H1 (cell line): ENCODE measurements around the gene TAF4. TPM values are rescaled to one million over a fixed set of nuclear protein-coding genes. Genes with fewer than 3 reads are reported as not detected.

Experiments
- CTCF ChIA-PET: fragments of 300-600 bp; sonication (Branson Sonifier 250); formaldehyde crosslinking; loops from one replicate; lab custom pipeline; 2021; ENCODE audit not compliant: partially characterized antibody; lab: Charles Lee
- POLR2A ChIA-PET: fragments of 300-600 bp; sonication (Branson Sonifier 250); formaldehyde crosslinking; loops from one replicate; lab custom pipeline; 2021; ENCODE audit warnings: inconsistent platforms; ENCODE audit not compliant: partially characterized antibody; lab: Charles Lee
- DNase-seq, 2 experiments: peaks; one replicate each; pipeline versions ENCODE4 v3.0.0 to v3.0.0-alpha.2; 2010 to 2022; ENCODE audit warnings: low spot score in 2 of 2, low read depth in 1 of 2, mixed read lengths in 1 of 2
- FAIRE-seq: peaks from 2 replicates; lab custom pipeline; 2011; peaks lifted over from hg19 to GRCh38; lab: Jason Lieb, UNC
- H2AFZ ChIP-seq: 2 replicates; pipeline ENCODE4 v1.8.1; 2012; ENCODE audit warnings: low read length, inconsistent platforms
- H2AK5ac ChIP-seq: 2 replicates; pipeline ENCODE4 v1.6.1; 2013; ENCODE audit warnings: low read depth, low read length
- H2BK120ac ChIP-seq: replicated peaks from 2 replicates; pipeline ENCODE3; 2013; ENCODE audit warnings: low read depth, low read length, inconsistent platforms
- H2BK12ac ChIP-seq: 2 replicates; pipeline ENCODE4 v1.6.1; 2013; ENCODE audit warnings: low read depth, low read length
- H2BK15ac ChIP-seq: 2 replicates; pipeline ENCODE4 v1.6.1; 2013; ENCODE audit warnings: low read length
- H2BK20ac ChIP-seq: 2 replicates; pipeline ENCODE4 v1.6.1; 2013; ENCODE audit warnings: low read length
- H2BK5ac ChIP-seq: 2 replicates; pipeline ENCODE4 v1.6.1; 2013; ENCODE audit warnings: low read depth, low read length
- H3K14ac ChIP-seq: 2 replicates; pipeline ENCODE4 v1.6.1; 2013; ENCODE audit warnings: inconsistent platforms; ENCODE audit not compliant: insufficient read length
- H3K18ac ChIP-seq: 2 replicates; pipeline ENCODE4 v1.6.1; 2013; ENCODE audit warnings: low read length; ENCODE audit errors: extremely low read depth
- H3K23ac ChIP-seq: 2 replicates; pipeline ENCODE4 v1.6.1; 2013; ENCODE audit warnings: inconsistent platforms; ENCODE audit not compliant: insufficient read length
- H3K23me2 ChIP-seq: 2 replicates; pipeline ENCODE4 v1.6.1; 2013; ENCODE audit warnings: low read depth, low read length
- H3K27ac ChIP-seq: 2 replicates; pipeline ENCODE4 v1.6.1; 2011; ENCODE audit warnings: low read depth, low read length, inconsistent platforms
- H3K27me3 ChIP-seq, 4 experiments: replicated peaks in 1 of 4; 1 replicate in 1 of 4; 2 replicates in 3 of 4; pipeline versions ENCODE4 v1.6.1 to v1.8.1; 2011 to 2013; ENCODE audit warnings: low read length in 3 of 4, mild to moderate bottlenecking in 3 of 4, inconsistent platforms in 2 of 4, mixed read lengths in 2 of 4, moderate library complexity in 1 of 4; ENCODE audit not compliant: control insufficient read depth in 3 of 4, insufficient read depth in 3 of 4; ENCODE audit errors: extremely low read depth in 1 of 4
- H3K36me3 ChIP-seq, 4 experiments: 2 replicates each; pipeline versions ENCODE4 v1.6.1 to v1.8.1; 2011 to 2013; ENCODE audit warnings: mild to moderate bottlenecking in 4 of 4, low read length in 3 of 4, moderate library complexity in 2 of 4, control low read depth in 1 of 4, inconsistent platforms in 1 of 4; ENCODE audit not compliant: insufficient read depth in 4 of 4, control insufficient read depth in 2 of 4
- H3K4ac ChIP-seq: replicated peaks from 2 replicates; pipeline ENCODE3; 2013; ENCODE audit warnings: low read length, low read depth, mixed read lengths, inconsistent platforms; ENCODE audit not compliant: insufficient read length
- H3K4me1 ChIP-seq, 4 experiments: replicated peaks in 1 of 4; 1 replicate in 1 of 4; 2 replicates in 3 of 4; pipeline versions ENCODE4 v1.6.1 to v1.8.1; 2011 to 2013; ENCODE audit warnings: low read length in 3 of 4, inconsistent platforms in 2 of 4, mixed read lengths in 1 of 4; ENCODE audit not compliant: insufficient read depth in 4 of 4, control insufficient read depth in 3 of 4
- H3K4me2 ChIP-seq, 2 experiments: 2 replicates each; pipeline versions ENCODE4 v1.6.1 to v1.8.1; 2011 to 2013; ENCODE audit warnings: low read depth in 2 of 2, low read length in 2 of 2, control low read depth in 1 of 2, inconsistent platforms in 1 of 2, mild to moderate bottlenecking in 1 of 2; ENCODE audit not compliant: insufficient read depth in 1 of 2
- H3K4me3 ChIP-seq, 4 experiments: fragments of 200-600, 300-600 bp in 1 of 4; sonication (generic), shearing (Covaris generic), sonication (Bioruptor Twin) in 1 of 4; 2 replicates each; pipeline versions ENCODE4 v1.5.1 to v1.8.1; 2011 to 2016; ENCODE audit warnings: low read length in 4 of 4, low read depth in 3 of 4, control low read depth in 2 of 4, inconsistent platforms in 2 of 4, mild to moderate bottlenecking in 2 of 4, mixed read lengths in 1 of 4, moderate library complexity in 1 of 4; ENCODE audit not compliant: insufficient read depth in 2 of 4; ENCODE audit errors: extremely low read depth in 1 of 4
- H3K56ac ChIP-seq: replicated peaks from 2 replicates; pipeline ENCODE3; 2013; ENCODE audit warnings: low read depth, mild to moderate bottlenecking, mixed read lengths, low read length, inconsistent platforms; ENCODE audit not compliant: insufficient read length
- H3K79me1 ChIP-seq: 2 replicates; pipeline ENCODE4 v1.6.1; 2013; ENCODE audit warnings: low read depth, low read length, control low read depth
- H3K79me2 ChIP-seq, 2 experiments: 2 replicates each; pipeline versions ENCODE4 v1.6.1 to v1.8.1; 2012 to 2013; ENCODE audit warnings: low read length in 2 of 2, mild to moderate bottlenecking in 2 of 2, inconsistent platforms in 1 of 2; ENCODE audit not compliant: insufficient read depth in 2 of 2, control insufficient read depth in 1 of 2
- H3K9ac ChIP-seq, 4 experiments: replicated peaks in 1 of 4; 1 replicate in 1 of 4; 2 replicates in 3 of 4; pipeline versions ENCODE4 v1.6.1 to v1.8.1; 2011 to 2013; ENCODE audit warnings: low read depth in 3 of 4, low read length in 3 of 4, control low read depth in 2 of 4, mild to moderate bottlenecking in 2 of 4, moderate library complexity in 2 of 4, inconsistent platforms in 1 of 4; ENCODE audit errors: extremely low read depth in 1 of 4
- H3K9me3 ChIP-seq, 2 experiments: 2 replicates each; pipeline versions ENCODE4 v1.6.1 to v1.8.1; 2012 to 2013; ENCODE audit warnings: mild to moderate bottlenecking in 2 of 2, moderate library complexity in 2 of 2, control low read depth in 1 of 2, inconsistent platforms in 1 of 2, low read depth in 1 of 2, low read length in 1 of 2, mixed read lengths in 1 of 2; ENCODE audit not compliant: insufficient read depth in 2 of 2
- H4K20me1 ChIP-seq, 2 experiments: replicated peaks in 1 of 2; 2 replicates each; pipeline versions ENCODE3 to v1.8.1; 2011 to 2013; ENCODE audit warnings: inconsistent platforms in 2 of 2, low read length in 2 of 2, mild to moderate bottlenecking in 1 of 2; ENCODE audit not compliant: insufficient read depth in 2 of 2, control insufficient read depth in 1 of 2
- H4K5ac ChIP-seq: 2 replicates; pipeline ENCODE4 v1.6.1; 2013; ENCODE audit warnings: low read length, low read depth, mixed read lengths, inconsistent platforms; ENCODE audit not compliant: insufficient read length
- H4K8ac ChIP-seq: 2 replicates; pipeline ENCODE4 v1.8.0; 2013; ENCODE audit warnings: mild to moderate bottlenecking, moderate library complexity, low read length, inconsistent platforms; ENCODE audit not compliant: insufficient read depth; ENCODE audit errors: extremely low read depth
- H4K91ac ChIP-seq: replicated peaks from 2 replicates; pipeline ENCODE3; 2013; ENCODE audit warnings: low read length, mixed read lengths, inconsistent platforms; ENCODE audit not compliant: insufficient read length
- BACH1 ChIP-seq: IDR thresholded peaks from 2 replicates; pipeline ENCODE4 v1.6.1; 2012; ENCODE audit warnings: low read length, improper control_type of control experiment
- CREB1 ChIP-seq: IDR thresholded peaks from 2 replicates; pipeline ENCODE4 v1.6.1; 2012; ENCODE audit warnings: inconsistent platforms
- KDM5A ChIP-seq: fragments of 200-600 bp; IDR thresholded peaks from 2 replicates; pipeline ENCODE4 v1.7.1; 2012; ENCODE audit warnings: mild to moderate bottlenecking, low read length, inconsistent platforms, mixed read lengths
- SAP30 ChIP-seq: fragments of 300-600 bp; sonication (generic); IDR thresholded peaks from 2 replicates; pipeline ENCODE4 v1.7.1; 2012; ENCODE audit warnings: low read length, moderate library complexity, mild to moderate bottlenecking, inconsistent platforms; ENCODE audit not compliant: insufficient read depth, insufficient replicate concordance
- USF2 ChIP-seq: IDR thresholded peaks from 2 replicates; pipeline ENCODE4 v1.6.1; 2011; ENCODE audit warnings: low read length, improper control_type of control experiment
- WGBS, 2 experiments: shearing (Covaris generic) in 1 of 2; methylation state at CpG; one replicate each; pipeline versions ENCODE4 v1.1.6 to v1.1.7; 2013 to 2015; ENCODE audit warnings: low lambda C conversion rate in 2 of 2, mixed read lengths in 2 of 2, inconsistent platforms in 1 of 2, low coverage in 1 of 2, missing lambda C conversion rate in 1 of 2; ENCODE audit not compliant: insufficient replicate concordance in 2 of 2, insufficient coverage in 1 of 2, insufficient read length in 1 of 2; ENCODE audit errors: extremely low coverage in 1 of 2, missing lambda C conversion rate in 1 of 2; 5-methylcytosine and 5-hydroxymethylcytosine counted together
- polyA plus RNA-seq, 7 experiments: library from polyadenylated mRNA; depleted of rRNA in 3 of 7; stranded (reverse) in 5 of 7; unstranded in 2 of 7; fragments of >200 nt in 5 of 7; fragments of 200-250 nt in 2 of 7; gene quantifications; 1 replicate in 5 of 7; 2 replicates in 1 of 7; 4 replicates in 1 of 7; pipeline versions ENCODE4 v1.2.1 to v1.2.3, GENCODE V29; 2011 to 2013; ENCODE audit warnings: missing spikeins in 2 of 7, mixed read lengths in 2 of 7
- total RNA-seq: library from RNA; stranded (reverse); fragmentation: NEBNext Ultra II Directional; extraction: Animal tissue kit (Norgen Biotek cat#: 25700); gene quantifications from 2 replicates; pipeline ENCODE4 v1.2.1, GENCODE V29; 2021

Gene TAF4
- total and polyA plus RNA-seq, 2 of the 8 experiments (the other 6 are each of a cell fraction or from before 2014, with no cell fraction given), result 16.0 to 30.1 TPM

- H4K5ac ChIP-seq, result no peak overlapping the region
- H2AFZ ChIP-seq, result no peak overlapping the region
- H4K91ac ChIP-seq, result no peak overlapping the region
- no peak for FAIRE-seq
- ChIA-PET POLR2A (interaction anchor here (1.3 to 1.6 kb wide), 2 partner anchors 8 to 138 kb away, joined by 3 read pairs; no protein-coding TSS in a partner anchor), CTCF (no interaction called here)
- H2BK5ac ChIP-seq, result no peak overlapping the region
- H4K20me1 ChIP-seq, result peaks cover 2 to 3% of the 10 kb centered on the region in 2 experiments
- H3K4ac ChIP-seq, result no peak overlapping the region
- no peaks in the 10 kb centered on the region; a peak in 1 of 7 replicates for H3K4me1 ChIP-seq
- H3K27me3 ChIP-seq, result peaks cover 0 to 2% (median 0%) of the 10 kb centered on the region in 4 experiments; a peak in 1 of 7 replicates
- no peak overlapping the region for H3K14ac ChIP-seq
- no peak overlapping the region for H2BK12ac ChIP-seq
- no peak overlapping the region for H3K27ac ChIP-seq
- H2AK5ac ChIP-seq, result no peak overlapping the region
- no peaks in the 10 kb centered on the region for H3K79me1 ChIP-seq
- no peak overlapping the region for H3K18ac ChIP-seq
- H3K23me2 ChIP-seq, result no peaks in the 10 kb centered on the region
- H3K23ac ChIP-seq, result no peak overlapping the region
- 86% methylated on average over 31 of the region's 43 CpGs; no CpG with 5 or more reads in 1 of the 2 experiments for WGBS, 2 experiments
- TF ChIP-seq BACH1 (no peak), SAP30 (no peak), KDM5A (no peak), USF2 (no peak), CREB1 (no peak)
- TF ChIP-seq, all 59 proteins: peak for 0
- Histone ChIP-seq H3K4me2 (no peak overlapping the region), H3K79me2 (no peaks in the 10 kb centered on the region), H4K8ac (no peak overlapping the region; the same call in 1 of the 2 replicates), H2BK120ac (no peak overlapping the region), H3K9ac (no peak overlapping the region), H3K9me3 (no peaks in the 10 kb centered on the region; a peak in 1 of 4 replicates), H3K56ac (no peak overlapping the region), H3K4me3 (no peak overlapping the region), H3K36me3 (no peaks in the 10 kb centered on the region; a peak in 1 of 8 replicates), H2BK20ac (no peak overlapping the region), H2BK15ac (no peak overlapping the region; the same call in 1 of the 2 replicates)
- DNase-seq, result peak in 1 of 2 experiments; percentile 32
These were observed 137.7 kb downstream of the TAF4 start for GRCh38 chr20:61927826-61928541.
